IPS-11a (cell line): ENCODE results near the gene TMEM169.
"Not testable (repeated sequence)": the region's sequence is repeated elsewhere in the genome, so short reads cannot be mapped to it uniquely, and the experiment has no call there.

Experiments
- H3K4me3 ChIP-seq: one replicate; pipeline ENCODE4 v1.5.1; 2013; ENCODE audit warnings: low read depth, low read length, control low read depth

The TMEM169 gene

GRCh38 chr2:216071111-216071851 lies 10.4 kb upstream of the TMEM169 start:
- no peak overlapping the region for H3K4me3 ChIP-seq

- H3K4me3 ChIP-seq: no peak overlapping the region
Observed at GRCh38 chr2:216072473-216072872, 9.2 kb upstream of the TMEM169 start.

- no peak overlapping the region for H3K4me3 ChIP-seq
Observed at GRCh38 chr2:216073773-216074172, 7.9 kb upstream of the TMEM169 start.

DNA sequence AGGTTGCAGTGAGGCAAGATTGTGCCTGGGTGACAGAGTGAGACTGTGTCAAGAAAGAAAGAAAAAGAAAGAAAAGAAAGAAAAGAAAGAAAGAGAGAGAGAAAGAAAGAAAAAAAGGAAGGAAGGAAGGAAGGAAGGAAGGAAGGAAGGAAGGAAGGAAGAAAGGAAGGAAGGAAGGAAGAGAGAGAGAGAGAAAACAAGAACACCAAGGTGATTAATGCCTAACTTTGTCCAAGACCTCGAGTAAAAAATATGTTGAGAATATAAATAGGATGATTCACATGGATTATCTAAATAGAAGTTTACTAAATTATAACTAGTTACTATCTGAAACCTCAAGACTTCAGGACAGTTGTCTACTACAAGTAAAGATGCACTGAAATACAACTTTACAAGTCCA lies 7.3 kb upstream of the TMEM169 start:
- no peak overlapping the region for H3K4me3 ChIP-seq

DNA sequence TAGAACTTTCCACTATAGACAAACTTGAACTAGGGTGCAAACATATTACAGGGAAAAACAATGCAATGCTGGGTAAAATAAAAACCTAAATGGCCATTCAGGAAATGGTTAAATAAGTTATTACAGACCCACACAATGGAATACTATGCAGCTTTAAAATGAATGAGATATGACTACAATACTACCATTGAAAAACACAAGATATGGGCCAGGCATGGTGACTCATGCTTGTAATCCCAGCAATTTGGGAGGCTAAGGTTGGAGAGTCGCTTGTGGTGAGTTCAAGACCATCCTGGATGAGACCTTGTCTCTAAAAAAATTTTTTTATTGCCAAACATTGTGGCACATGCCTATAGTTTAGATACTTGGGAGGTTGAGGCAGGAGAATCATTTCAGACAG lies 6.9 kb upstream of the TMEM169 start:
- no peak overlapping the region for H3K4me3 ChIP-seq

DNA sequence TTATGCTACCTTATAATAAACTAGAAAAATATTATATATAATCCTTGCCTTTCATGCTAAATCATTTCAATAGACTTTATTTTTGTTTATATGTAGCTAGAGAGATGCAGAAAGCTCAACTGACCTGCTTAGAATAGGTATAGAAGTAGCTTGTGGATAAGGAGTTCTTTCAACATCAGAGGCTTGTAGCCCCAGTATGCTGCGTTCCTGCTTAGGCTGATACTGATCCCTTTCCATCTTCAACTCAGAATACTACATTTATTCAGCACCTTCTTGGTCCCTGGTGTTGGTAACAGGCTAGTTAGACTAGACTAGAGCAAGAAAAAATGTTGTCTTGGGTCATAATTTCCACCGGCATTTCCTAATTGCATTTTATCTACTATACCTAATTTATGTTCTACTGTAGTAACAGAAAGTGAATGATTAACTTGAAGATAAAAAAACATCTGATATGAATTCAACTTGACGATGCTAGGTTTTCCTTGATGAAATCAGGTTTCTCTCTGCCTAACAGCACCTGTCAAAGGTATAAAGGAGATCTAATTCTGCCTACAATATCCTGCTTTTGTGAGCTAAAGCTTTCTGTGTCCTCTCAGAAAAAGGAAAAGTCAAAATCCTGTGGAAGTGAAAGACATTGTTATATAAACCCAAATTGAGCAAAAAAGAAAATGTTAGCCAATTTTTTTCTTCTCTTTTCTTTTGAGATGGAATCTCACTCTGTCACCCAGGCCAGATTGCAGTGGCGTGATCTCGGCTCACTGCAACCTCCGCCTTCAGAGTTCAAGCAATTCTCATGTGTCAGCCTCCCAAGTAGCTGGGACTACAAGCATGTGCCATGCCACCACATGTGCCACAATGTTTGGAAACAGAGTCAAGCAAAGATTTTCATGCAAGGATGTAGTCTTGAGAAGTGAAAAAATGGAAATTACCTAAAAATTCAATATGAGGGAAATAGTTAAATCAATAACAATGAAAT lies 5.9 kb upstream of the TMEM169 start:
- H3K4me3 ChIP-seq: no peak overlapping the region

DNA sequence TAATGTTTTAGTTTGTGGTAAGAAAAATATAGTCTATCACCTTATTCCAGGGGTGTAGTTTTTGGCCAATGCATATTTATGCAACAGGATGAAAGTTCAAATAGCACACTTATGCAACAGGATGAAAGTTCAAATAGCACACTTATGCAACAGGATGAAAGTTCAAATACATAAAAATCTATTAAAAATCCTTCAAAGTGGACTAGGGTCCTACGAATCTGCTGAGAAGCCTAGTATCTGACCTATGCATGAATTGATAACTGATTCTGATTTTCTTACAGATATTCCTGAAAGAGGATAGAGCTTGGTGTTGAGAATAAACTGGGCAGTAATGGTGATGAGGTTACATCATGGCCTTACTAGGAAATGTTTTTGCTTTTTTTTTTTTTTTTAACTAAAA lies 2.9 kb upstream of the TMEM169 start:
- no peak overlapping the region for H3K4me3 ChIP-seq

- not testable (repeated sequence) for H3K4me3 ChIP-seq
Observed at GRCh38 chr2:216080048-216080447, 1.7 kb upstream of the TMEM169 start.

DNA sequence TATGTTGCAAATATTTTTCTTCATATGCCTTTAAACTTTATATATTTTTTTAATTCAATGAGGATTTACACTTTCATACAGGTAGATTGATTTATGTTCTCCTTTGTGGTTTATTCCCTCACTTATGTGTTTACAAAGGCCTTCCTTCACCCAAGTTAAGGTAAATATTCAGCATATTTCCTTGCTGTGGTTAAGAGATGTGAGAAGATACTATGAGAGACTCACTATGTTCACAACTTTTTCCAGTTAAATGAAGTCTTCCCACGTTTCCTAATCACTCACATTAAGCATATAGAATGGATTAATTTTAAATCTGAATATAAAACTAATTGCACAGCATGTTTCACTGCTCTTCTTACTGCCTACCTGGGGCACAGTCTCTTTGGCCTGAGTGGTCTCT lies 707 bp upstream of the TMEM169 start:
- H3K4me3 ChIP-seq: peak overlapping the region; percentile 72

DNA sequence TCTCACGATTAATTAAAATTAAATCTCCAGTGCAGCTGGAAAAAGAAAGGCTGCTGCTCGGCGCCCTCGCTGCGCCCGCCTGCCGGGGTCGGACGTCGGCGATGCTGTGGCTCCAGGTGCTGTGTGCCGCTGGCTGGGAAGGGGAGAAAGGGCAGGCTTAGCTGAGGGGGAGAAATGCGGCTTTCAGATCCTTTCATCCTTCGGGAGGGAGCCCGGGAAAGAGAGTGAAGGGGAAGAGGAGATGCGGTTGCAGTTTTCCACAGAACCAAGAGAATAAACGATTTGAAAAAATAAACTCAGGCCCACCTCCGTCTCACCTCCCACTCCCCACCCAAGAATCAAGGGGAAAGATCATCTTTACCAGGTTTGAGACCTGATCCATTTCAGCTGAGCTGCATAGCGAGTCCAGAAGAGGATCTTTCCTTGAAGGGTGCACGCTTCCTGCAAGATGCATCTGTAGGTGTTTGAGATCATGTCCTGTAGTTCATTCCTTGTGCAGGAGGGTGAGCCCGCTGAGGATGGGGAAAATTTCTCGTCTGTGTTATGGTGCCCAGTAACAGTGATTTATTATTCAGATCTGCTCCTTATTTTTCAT lies 495 bp downstream of the TMEM169 start:
- H3K4me3 ChIP-seq: peak overlapping the region; percentile 72

DNA sequence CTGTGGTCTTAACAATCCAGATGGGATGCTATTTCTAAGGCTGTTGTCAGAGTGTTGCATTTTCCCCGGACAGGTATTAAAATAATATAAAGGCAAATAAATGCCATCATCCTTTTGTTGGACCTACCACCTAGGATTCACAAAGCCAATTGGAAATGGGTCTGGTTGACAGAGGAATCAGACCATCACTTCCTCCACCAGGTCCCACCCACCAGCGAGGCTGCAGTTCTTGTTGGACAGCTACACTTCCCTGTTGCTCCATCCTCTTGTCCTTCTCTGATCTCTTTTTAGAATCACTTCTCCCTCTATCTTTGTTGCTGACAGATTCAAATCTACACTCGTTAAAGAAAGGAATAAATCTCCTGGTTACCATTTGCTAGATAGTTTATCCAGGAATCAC lies 1.1 kb downstream of the TMEM169 start:
- no peak overlapping the region for H3K4me3 ChIP-seq

- H3K4me3 ChIP-seq: no peak overlapping the region
Observed at GRCh38 chr2:216083464-216084281, 2.0 kb downstream of the TMEM169 start.

DNA sequence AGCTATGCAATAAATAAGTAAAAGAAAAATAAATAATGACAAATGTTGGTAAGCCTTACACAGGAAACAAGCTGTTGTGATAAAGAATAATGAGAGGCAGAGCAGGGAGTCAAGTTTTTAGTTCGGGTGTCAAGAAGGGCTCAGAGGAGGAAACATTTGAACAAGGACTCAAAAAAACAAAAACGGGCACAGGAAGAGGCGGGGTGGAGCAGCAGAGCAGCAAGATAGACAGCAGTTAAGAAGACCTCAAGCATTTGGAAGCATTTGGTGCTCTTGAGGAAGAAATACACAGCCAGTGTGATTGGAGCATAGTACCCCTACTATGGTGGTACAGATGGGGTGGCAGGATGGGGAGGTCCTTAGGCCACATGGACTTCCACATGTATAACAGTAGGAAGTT lies 2.8 kb downstream of the TMEM169 start:
- H3K4me3 ChIP-seq: no peak overlapping the region

DNA sequence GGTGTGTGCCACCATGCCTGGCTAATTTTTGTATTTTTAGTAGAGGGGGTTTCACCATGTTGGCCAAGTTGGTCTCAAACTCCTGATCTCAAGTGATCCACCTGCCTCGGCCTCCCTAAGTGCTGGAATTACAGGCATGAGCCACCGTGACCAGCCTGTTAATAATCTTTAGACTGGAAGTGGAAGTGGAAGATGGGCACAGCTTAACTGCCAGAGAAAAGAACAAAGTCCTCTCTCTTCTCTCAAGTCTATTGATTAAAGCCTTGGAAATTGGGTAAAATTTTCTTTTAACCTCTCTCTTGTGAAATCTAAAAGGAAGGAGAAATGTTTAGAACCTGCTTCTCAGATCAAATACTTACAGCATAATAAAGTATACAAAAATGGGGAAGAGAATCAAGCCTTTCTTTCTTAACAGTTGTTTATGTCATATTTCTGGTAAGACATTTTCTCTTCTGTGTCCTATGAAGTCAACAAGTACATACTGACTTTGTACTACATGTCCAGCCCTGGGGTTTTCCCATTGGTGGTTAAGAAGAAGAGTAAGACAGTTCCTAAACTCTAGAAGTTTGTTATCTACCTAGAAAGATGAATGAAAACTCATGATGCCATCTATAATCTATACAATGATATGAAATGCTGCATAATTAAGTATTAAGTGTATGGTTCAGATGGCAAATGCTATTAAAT lies 4.6 kb downstream of the TMEM169 start:
- H3K4me3 ChIP-seq: no peak overlapping the region

GRCh38 chr2:216090369-216090786 lies 8.7 kb downstream of the TMEM169 start:
- no peak overlapping the region for H3K4me3 ChIP-seq

- H3K4me3 ChIP-seq: no peak overlapping the region
Observed at GRCh38 chr2:216092646-216093045, 10.9 kb downstream of the TMEM169 start.

GRCh38 chr2:216094701-216095100 lies 13.0 kb downstream of the TMEM169 start:
- no peak overlapping the region for H3K4me3 ChIP-seq

GRCh38 chr2:216098421-216099334 lies 17.0 kb downstream of the TMEM169 start:
- no peak overlapping the region for H3K4me3 ChIP-seq

DNA sequence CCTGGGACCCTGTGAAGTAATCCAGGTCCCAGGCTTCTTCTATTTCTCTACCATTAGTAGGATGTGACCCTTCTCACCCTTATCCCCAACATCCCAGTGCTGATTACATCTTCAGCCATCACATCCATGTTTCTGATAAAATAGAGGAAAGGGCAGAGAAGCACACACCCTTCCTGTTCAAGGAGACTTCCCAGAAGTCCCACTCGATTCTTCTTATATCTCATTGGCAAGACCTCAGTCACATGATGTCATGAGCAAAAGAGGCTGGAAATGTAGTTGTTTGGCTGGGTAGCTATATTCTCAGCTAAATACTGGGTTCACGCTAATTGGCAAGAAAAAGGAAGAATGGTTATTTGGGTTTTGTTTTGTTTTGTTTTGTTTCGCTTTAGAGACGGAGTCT lies 19.4 kb downstream of the TMEM169 start:
- H3K4me3 ChIP-seq: no peak overlapping the region
